ENCODE measurements around the gene TNFRSF17. TPM values are rescaled to one million over a fixed set of nuclear protein-coding genes. Genes with fewer than 3 reads are reported as not detected.
"Not testable (repeated sequence)": the region's sequence is repeated elsewhere in the genome, so short reads cannot be mapped to it uniquely, and the experiment has no call there.

TNFRSF17 gene
- total RNA-seq, result not detected
- long read RNA-seq, result 0 reads

DNA sequence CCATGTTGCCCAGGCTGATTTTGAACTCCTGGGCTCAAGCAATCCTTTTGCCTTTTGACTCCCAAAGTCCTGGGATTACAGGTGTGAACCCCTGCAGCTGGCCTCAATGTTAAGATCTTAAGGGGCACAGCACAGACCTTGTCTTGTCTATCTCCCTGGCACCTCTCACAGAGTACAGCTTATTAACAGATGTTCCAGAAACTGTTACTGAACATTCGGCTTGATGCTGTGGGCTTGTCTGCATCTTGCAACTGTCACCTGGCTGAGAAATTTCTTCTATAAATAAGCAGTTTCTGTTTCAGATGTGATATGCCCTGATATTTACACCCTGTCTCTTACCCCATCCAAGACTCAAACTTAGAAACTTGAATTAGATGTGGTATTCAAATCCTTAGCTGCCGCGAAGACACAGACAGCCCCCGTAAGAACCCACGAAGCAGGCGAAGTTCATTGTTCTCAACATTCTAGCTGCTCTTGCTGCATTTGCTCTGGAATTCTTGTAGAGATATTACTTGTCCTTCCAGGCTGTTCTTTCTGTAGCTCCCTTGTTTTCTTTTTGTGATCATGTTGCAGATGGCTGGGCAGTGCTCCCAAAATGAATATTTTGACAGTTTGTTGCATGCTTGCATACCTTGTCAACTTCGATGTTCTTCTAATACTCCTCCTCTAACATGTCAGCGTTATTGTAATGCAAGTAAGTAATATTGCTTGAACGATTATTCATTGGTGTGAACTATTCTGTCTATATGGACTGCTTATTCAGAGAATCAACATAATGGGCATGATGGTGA, at the start of gene TNFRSF17:
TSS of gene TNFRSF17 (plus strand) at position 450 of the 791 bp plus-strand sequence. CDS start at position 565, 115 bp downstream.
- intact Hi-C loops (cut with DNase I), result no loop called here
- no peak for ATAC-seq
- no peak for DNase-seq

DNA sequence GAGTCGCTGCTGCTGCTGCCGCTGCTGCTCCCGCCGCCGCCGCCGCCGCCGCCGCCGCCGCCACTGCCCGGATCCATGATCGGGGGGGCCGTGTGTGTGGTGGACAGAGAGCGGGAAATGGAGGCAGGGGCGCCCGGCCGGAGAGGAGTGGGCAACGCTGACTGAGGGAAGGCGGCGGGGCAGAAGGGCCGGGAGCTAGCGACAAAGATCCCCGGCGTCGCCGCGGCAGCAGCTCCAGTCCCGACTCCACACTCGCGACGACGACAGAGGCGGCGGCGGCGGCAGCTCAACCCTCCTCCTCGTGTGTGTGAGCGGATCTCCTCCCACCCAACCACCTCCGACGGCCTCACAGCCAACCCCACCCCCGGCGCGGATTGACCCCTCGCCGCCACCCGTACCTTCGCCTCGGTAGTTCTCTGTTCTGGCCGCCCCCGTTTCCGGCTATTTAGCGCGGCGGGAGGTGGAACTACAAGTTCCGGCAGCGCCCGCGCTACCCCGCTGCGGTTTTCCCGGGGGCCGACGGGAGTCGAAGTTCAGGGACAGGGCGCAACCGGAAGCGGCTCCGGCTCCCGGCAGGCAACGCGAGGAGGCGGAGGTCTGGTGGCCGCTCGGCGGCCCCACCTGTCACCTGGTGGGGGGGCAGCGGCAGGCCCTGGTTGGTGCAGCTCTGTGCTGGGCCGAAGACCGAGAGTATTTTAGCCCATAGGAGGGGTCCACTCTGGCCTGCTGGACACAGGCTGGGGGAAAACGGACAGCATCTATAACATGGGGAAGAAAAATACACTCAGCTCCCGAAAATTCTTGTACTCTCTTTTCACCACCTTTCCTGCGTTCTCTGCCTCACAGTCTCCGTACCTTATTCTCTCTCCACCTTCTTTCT, 49.1 kb upstream of the TNFRSF17 start, which contains the start of gene GSPT1:
TSS of gene GSPT1 (minus strand) at position 313 of the 880 bp plus-strand sequence. CDS start at position 77, 236 bp downstream.
- peak; percentile 99 for DNase-seq
- intact Hi-C loops (cut with DNase I), result loop anchor here in 1 of 2 donors (5.0 to 10.0 kb wide), 2 partner anchors 61 kb away; partner anchors contain the start of genes RSL1D1 and SNX29
- peak; percentile 98 for ATAC-seq

DNA sequence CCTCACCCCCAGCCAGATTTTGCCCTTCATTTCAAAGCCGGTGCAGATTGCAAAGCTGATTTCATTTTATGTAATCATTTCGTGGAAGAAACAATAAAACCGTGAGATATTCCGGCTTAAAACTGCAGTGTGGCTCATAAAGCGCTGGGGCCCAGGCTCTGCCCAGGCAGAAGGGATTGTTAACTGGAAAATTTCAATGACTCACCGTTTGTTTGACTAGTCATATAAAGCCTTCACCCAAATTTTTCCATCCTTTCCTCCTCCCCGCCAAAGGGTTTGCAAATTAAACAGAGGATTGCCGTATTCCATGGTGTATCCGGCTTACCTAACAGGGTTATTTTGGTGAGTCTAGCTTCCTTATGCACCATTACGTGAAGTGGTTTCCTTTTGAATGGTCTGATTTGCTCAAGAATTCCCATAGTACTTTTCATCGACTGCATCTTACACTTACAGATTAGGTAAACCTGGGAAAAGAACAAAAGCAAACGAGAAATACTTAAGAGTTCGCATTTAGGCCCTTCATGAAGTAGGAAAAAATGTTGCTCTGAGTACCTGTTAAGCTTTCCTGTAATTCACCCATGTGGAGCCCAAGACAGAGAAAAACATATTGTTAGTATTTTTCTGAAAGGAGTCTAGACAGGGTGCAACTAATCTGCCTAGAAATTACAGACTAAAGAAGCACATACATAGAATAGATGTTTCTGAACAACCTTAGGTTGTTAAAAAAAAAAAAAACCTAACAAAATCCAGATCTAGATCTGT, 48.3 kb upstream of the TNFRSF17 start:
- DNase-seq, result no peak
- ATAC-seq, result no peak
- intact Hi-C loops (cut with DNase I), result loop anchor here in 1 of 2 donors (5.0 to 10.0 kb wide), 2 partner anchors 61 to 62 kb away; partner anchors contain the start of genes RSL1D1 and SNX29

DNA sequence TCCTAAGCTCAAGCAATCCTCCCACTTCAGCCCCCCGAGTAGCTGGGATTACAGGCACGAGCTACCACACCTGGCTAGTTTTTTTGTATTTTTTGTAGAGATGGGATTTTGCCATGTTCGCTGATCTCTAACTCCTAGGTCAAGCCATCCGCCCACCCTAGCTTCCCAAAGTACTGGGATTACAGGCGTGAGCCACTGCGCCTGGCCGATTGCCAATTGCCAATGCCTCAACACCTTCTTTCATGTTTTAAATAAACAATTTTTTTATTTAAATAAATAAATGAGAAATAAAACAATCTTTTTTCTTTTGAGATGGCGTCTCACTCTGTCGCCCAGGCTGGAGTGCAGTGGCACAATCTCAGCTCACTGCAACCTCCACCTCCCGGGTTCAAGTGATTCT, 41.0 kb upstream of the TNFRSF17 start:
- intact Hi-C loops (cut with DNase I); ATAC-seq; DNase-seq: not testable (repeated sequence)

DNA sequence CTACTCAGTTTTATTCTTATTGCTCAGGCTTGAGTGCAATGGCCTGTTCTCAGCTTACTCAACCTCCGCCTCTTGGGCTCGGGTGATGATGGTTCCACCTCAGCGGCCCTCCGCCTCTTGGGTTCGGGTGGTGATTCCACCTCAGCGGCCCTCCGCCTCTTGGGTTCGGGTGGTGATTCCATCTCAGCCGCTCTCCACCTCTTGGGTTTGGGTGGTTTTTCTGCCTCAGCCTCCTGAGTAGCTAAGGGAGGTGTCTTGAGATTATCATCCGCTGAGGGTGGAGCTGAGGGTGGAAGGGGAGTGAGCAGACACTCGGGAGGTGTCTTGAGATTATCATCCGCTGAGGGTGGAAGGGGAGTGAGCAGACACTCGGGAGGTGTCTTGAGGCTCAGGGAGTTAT, 37.7 kb upstream of the TNFRSF17 start:
- intact Hi-C loops (cut with DNase I); DNase-seq; ATAC-seq: not testable (repeated sequence)

DNA sequence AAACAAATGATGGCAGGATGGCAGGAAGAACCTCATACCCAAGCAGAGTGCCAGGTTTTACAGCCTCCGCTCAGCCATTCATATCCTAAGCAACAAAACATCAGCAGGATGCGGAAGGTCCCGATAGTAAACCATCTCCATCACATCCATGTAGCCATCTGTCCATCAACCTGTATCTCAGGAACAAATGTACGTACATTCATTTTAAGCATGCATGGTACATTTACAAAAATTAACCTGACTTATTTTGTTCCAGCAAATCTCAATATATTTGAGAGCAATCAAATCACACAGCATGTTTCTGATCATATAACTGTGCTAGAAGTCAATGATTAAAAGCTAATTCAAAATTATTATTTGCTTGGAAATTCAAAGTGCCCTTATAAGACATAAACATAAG, 23.1 kb upstream of the TNFRSF17 start, which contains the start of gene NPIPB2:
TSS of gene NPIPB2 (minus strand) at position 101 of the 400 bp plus-strand sequence. CDS start at position 101, 0 bp downstream.
- ATAC-seq; DNase-seq; intact Hi-C loops (cut with DNase I): not testable (repeated sequence)

DNA sequence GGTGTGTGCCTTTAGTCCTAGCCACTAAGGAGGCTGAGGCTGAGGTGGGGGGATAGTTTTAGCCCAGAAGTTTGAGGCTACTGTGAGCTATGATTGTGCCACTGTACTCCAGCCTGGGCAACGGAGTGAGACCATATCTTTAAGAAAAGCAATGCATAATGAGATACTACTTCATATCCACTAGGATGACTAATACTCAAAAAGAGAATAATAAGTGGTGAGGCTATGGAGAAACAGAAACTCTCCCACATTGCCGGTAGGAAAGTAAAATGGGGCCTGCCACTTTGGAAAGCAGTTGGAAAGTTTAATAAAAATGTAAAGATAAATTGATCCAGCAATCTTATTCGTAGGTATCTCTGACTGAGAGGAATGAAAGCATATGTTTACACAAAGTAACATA, 18.6 kb upstream of the TNFRSF17 start:
- no peak for ATAC-seq
- no peak for DNase-seq
- intact Hi-C loops (cut with DNase I), result no loop called here

DNA sequence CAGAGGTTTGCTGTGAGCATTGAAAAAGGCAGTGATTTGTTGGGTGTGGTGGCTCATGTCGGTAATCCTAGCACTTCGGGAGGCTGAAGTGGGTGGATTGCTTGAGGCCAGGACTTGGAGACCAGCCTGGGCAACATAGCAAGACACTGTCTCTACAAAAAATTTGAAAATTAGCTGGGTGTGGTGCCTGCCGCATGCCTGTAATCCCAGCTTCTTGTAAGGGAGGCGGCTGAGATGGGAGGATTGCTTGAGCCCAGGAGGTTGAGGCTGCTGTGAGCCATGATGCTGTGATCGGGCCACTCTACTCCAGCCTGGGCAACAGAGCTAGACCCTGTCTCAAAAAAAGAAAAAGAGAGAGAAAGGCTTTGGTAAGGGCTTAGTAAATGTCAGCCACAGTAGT, 16.2 kb upstream of the TNFRSF17 start:
- ATAC-seq (no peak), DNase-seq (no peak)
- intact Hi-C loops (cut with DNase I), result loop anchor here in 1 of 2 donors (1.0 kb wide), 1 partner anchor 119 kb away; no protein-coding TSS in a partner anchor

DNA sequence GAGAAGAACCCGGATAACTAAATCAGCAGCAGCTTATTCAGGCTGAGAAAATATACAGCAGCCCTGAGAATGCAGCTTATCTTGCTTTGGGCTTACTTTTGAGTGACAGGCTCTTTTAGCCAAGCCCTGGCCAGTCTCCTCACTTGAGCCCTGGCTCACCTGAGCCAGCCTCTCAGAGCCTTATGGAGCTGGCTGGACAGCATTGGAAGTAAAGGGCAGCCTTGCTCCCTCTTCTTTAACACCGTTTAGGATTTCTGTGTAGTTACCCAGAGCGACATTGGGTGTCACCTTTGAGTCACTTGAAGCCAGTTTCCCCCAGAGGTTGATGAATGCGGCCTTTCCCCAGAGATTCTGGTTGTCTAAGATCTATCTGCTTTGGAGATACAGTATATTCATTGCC, 15.5 kb upstream of the TNFRSF17 start:
- ATAC-seq (peak; percentile 44 to 55), DNase-seq (no peak)
- intact Hi-C loops (cut with DNase I), result loop anchor here in 1 of 2 donors (1.0 kb wide), 1 partner anchor 119 kb away; no protein-coding TSS in a partner anchor

DNA sequence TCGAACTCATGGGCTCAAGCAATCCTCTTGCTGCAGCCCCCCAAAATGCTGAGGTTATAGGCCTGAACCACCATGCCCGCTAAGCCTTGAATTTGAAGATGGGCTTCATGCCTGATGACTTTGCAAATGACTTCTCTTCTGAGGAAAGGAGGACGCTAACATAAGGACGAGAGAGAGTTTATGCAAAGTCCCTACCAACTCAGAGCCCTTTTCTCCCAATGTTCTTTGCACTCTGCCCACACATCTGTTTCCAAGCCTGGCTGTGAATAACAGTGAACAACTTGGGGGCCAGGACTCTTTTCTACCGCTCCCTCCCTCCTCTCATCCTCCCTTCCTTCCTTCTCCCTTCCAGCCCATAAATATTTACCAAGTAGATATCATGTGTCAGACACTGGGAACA, 14.6 kb upstream of the TNFRSF17 start:
- ATAC-seq, result no peak
- intact Hi-C loops (cut with DNase I), result no loop called here
- DNase-seq, result no peak

DNA sequence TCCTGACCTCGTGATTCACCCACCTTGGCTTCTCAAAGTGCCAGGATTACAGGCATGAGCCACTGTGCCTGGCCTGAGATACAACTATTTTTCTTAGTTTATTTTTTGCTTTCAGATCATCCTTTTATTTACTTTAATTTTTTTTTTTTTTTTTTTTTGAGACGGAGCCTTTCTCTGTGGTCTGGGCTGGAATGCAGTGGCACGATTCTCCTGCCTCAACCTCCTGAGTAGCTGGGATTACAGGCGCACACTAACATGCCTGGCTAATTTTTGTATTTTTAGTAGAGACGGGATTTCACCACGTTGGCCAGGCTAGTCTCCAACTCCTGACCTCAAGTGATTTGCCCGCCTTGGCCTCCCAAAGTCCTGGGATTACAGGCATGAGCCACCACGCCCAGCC, 11.4 kb upstream of the TNFRSF17 start:
- DNase-seq; intact Hi-C loops (cut with DNase I); ATAC-seq: not testable (repeated sequence)

DNA sequence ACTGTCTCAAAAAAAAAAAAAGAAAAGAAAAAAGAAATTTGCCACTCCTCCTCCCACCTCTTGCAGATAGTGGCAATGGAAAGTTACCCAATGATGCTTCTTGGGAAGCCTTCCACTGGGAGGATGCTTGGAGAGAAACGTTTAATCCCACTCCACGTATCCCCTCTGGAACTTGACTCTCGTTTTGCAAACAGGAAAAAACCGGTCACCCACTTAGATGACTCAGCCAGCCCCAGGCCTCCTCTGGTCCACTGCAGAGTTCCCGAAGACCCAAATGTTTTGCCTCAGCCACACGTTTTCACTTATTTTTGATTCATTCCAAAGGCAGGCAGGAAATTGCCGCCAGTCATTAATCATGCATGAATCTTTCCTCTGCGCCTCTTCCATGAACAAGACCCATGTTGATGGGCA, 9.3 kb upstream of the TNFRSF17 start:
- ATAC-seq, result no peak
- intact Hi-C loops (cut with DNase I), result no loop called here
- DNase-seq, result no peak

DNA sequence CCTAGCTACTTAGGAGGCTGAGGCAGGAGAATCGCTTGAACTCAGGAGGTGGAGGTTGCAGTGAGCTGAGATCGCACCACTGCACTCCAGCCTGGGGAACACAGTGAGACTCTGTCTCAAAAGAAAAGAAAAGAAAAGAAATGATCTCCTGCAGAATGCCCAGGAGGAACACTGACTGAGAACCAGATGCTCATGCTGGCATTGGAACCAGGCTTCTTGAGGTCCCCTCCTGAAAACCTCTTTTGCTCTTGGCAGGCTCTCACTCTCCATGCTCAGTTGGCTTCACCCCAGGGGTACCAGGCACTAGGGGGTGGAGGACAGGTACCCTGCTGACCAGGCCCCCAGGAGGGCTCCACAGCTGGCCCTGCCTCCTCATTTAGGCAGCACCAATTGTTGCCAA, 8.5 kb upstream of the TNFRSF17 start:
- no peak for DNase-seq
- ATAC-seq, result no peak
- intact Hi-C loops (cut with DNase I), result no loop called here

DNA sequence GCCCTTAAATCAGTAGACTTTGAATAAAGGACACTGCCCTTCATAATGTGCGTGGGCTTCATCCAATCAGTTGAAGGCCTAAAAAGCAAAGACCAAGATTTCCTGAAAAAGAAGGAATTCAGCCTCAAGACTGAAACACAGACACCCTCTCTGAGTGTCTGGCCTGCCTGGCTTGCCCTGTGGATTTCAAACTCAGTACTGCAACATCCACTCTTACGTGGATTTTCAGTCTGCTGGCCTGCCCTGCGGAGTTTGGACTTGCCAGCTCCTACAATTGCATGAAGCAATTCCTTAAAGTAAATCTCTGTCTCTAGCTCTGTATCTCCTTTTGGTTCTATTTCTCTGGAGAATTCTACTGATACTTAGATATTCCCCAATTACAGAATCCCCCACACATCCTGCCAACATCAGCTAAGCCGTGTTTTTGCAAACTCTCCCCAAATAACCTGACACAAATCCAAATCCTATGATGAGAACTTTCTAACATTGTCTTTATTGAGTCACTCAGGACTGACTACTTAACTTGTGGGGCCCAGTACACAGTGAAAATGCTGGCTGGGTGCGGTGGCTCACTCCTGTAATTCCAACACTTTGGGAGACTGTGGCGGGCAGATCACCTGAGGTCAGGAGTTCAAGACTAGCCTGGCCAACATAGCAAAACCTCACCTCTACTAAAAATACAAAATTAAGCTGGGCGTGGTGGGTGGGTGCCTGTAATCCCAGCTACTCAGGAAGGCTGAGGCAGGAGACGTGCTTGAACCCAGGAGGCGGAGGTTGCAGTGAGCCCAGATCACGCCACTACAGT, 7.2 kb upstream of the TNFRSF17 start:
- ATAC-seq, result peak in 1 of 2 donors; percentile 41
- intact Hi-C loops (cut with DNase I), result no loop called here
- no peak for DNase-seq

DNA sequence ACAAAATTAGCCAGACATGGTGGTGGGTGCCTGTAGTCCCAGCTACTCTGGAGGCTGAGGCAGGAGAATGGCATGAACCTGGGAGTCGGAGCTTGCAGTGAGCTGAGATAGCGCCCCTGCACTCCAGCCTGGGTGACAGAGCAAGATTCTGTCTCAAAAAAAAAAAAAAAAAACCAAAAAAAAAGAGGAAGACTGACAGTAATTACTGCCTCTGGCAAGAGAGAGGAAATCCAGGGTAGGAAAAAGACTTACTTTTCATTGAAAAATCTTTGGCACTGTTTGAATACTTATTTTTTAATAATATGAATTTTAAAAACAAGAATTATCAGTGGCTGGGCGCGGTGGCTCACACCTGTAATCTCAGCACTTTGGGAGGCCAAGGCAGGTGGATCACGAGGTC, 2.6 kb upstream of the TNFRSF17 start:
- ATAC-seq; intact Hi-C loops (cut with DNase I); DNase-seq: not testable (repeated sequence)

DNA sequence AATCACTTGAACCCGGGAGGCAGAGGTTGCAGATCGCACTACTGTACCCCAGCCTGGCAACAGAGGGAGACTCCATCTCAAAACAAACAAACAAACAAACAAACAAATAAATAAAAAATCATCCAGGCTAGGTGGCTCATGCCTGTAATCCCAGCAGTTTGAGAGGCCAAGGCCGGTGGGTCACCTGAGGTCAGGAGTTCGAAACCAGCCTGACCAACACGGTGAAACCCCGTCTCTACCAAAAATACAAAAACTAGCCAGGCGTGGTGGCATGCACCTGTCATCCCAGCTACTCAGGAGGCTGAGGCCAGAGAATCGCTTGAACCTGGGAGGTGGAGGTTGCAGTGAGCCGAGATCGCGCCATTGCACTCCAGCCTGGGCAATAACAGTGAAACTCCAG, 2.0 kb upstream of the TNFRSF17 start:
- DNase-seq; ATAC-seq; intact Hi-C loops (cut with DNase I): not testable (repeated sequence)

DNA sequence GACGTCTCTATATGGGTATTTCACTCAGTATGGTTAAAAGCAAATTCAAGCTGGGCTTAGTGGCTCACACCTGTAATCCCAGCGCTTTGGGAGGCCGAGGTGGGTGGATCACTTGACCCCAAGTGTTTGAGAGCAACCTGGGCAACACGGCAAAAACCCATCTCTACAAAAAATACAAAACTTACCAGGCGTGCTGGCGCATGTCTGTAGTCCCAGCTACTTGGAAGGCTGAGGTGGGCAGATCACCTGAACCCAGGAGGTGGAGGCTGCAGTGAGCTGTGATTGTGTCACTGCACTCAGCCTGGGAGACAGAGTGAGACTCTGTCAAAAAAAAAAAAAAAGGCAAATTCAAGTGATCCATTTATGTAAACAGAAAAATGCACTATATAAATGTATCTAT, 1.3 kb upstream of the TNFRSF17 start:
- DNase-seq, result no peak
- intact Hi-C loops (cut with DNase I), result no loop called here
- no peak for ATAC-seq

DNA sequence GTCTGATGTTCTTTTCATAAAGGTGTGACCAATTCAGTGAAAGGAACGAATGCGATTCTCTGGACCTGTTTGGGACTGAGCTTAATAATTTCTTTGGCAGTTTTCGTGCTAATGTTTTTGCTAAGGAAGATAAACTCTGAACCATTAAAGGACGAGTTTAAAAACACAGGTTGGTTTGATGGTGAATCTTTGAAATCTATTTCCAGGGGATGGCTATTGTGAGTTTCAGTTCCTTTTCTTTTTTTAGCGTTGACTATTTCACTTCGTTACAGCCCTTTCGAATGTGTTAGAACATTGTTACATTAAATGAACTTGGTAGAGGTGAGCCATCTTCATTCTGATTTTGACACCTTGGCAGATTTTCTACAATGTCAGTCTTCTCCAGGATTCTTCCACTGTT, 1.2 kb downstream of the TNFRSF17 start:
- intact Hi-C loops (cut with DNase I), result no loop called here
- DNase-seq, result no peak
- no peak for ATAC-seq
